Adrenal gland (tissue), 5 donors: Measurements from ENCODE around the gene EXOC4.

Source experiments
- POLR2A ChIP-seq, 2 donors: fragments of 450-650 bp; IDR thresholded peaks; one replicate each; pipeline ENCODE4 v1.6.1; 2017; ENCODE audit warnings: antibody characterized with exemption in 2 of 2, mild to moderate bottlenecking in 2 of 2, moderate library complexity in 1 of 2
- TF ChIP-seq, protein P1 (sequence below), 6 experiments: fragments of 450-650 bp in 4 of 6; fragments of 200-600 bp in 2 of 6; sonication (generic) in 1 of 6; IDR thresholded peaks; 1 replicate in 5 of 6; 2 replicates in 1 of 6; pipeline versions ENCODE4 v1.5.1 to v1.8.0; 2016 to 2021; ENCODE audit warnings: antibody characterized with exemption in 6 of 6, mild to moderate bottlenecking in 2 of 6, moderate library complexity in 1 of 6
- donor health status: DM: no; HTN: no; CAD: no.

- no peak for TF ChIP-seq POLR2A (IDR thresholded peaks at IDR 0.05)
- TF ChIP-seq, protein P1, sequence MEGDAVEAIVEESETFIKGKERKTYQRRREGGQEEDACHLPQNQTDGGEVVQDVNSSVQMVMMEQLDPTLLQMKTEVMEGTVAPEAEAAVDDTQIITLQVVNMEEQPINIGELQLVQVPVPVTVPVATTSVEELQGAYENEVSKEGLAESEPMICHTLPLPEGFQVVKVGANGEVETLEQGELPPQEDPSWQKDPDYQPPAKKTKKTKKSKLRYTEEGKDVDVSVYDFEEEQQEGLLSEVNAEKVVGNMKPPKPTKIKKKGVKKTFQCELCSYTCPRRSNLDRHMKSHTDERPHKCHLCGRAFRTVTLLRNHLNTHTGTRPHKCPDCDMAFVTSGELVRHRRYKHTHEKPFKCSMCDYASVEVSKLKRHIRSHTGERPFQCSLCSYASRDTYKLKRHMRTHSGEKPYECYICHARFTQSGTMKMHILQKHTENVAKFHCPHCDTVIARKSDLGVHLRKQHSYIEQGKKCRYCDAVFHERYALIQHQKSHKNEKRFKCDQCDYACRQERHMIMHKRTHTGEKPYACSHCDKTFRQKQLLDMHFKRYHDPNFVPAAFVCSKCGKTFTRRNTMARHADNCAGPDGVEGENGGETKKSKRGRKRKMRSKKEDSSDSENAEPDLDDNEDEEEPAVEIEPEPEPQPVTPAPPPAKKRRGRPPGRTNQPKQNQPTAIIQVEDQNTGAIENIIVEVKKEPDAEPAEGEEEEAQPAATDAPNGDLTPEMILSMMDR (IDR thresholded peaks at IDR 0.05), result no peak
Observed at GRCh38 chr7:133511708-133512107, 258.8 kb downstream of the EXOC4 start.
